NK-92 (cell line): ENCODE data around the gene ATP2B3.

Experiments
- DNase-seq: peaks from one replicate; lab custom pipeline; 2025; ENCODE audit not compliant: unreplicated experiment; lab: John Stamatoyannopoulos, UW

ATP2B3 gene

DNA sequence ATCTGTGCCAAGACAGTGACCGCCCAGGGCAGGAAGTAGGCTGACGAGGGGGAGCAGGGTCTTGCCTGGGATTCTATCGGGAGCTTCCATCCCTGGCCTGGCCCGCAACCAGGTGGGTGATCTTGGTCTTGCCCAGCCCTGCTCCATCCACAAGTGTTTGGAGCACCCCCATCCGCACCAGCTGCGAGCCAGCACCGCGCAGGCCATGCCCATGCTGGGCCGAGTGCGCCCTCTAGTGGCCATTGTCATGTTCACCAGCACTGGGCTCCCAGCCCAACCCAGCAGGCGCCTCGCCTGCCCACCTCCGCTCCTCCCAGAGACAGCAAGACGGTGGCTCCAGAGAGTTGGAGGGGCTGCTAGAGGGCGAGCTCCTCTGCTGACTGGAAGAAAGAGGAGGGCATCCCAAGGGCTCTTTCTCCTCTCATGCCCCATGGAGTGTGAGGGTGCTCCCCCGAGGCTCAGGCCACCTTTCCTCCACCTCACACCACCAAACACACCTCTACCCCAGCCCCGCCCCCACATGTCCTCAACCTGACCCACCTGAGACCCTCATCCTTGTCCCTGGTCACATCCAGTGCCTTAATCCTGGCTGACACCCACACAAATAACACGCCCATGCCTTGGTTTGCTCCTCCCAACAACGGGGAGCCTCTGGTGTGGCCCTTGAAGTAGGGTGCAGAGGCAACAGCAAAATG, 9.8 kb upstream of the ATP2B3 start:
- DNase-seq = no peak

DNA sequence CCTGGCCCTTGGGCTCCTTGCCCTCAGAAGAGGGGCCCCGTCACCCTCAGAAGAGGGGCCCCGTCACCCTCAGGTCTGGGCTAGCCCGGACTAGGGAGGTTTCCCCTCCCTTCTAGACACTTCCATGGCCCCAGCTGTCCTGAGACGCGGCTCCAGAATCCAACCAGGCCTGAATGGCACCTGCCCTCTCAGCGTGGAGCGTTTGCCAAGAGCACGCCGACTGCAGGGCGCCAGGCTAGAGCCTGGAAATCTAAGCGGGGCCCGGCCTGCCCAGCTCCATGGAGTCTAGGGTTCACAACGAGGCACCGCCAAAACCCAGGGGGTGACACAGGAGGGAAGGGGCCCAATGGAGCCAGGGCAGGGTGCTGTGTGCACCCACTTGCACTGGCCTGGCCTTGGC, 7.8 kb upstream of the ATP2B3 start:
- no peak for DNase-seq

DNA sequence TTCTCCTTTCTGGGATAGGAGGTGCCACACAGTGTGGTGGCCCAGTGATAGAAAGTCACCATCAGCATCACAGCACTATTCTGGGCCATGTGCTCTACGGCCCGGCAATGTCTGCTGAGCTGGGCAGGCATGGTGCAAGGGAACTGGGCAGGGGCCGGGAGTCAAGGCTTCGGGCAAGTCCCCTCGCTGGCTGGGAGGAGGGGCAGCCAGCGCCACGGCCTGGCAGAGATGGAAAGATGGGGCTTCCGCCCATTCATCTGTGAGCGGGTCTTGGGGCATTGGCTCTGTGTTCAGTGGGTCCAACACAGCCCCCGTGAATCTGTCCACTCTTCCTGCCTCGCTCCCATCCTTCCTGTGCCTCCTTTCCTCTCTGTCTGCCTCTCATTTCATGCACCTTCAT, 7.1 kb upstream of the ATP2B3 start:
- no peak for DNase-seq

DNA sequence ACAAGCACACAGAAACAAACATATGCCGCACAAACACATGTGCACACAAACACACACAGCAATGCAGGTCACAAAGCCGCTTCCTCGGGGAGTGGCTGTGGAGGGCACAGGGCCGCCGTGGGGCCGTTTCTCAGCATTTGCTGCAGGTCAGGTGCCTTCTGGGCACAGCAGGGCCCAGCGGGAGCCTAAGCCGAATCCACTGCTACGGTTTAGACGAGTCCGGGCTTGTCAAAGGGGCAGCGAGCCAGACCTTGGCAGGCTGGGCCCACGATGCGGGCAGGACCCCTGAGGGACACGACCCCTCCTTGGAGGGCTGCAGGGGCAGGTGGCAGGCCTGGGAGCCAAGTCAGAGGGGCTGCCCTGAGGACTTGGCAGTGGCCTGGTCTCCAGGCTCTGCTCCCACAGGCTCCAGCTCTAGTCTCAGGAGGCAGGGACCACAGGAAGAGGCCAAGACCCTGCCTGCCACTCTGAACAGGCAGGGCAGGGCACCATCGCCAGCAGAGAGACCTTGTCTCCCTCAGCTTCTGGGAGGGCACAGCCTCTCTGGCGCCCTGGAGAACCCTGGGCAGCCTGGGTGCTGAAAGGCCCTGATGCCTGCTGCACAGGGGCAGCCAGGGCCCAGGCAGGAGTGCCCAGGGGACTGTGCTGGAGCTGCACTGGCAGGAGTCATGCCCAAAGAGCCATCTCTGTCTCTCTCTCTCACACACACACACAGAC, 5.5 kb upstream of the ATP2B3 start:
- DNase-seq = no peak

DNA sequence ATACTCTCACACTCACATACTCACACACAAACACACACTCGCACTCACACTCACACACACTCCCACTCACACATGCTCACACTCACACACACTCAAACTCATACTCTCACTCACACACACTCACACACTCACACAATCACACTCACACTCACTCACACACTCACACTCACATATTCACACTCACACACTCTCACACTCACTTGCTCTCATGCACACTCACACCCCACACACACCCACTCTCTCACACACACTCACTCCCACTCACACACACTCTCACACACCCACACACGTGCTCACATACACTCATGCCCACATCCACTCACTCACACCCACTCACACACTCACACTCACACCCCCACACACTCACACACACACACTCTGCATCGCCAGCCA, 4.9 kb upstream of the ATP2B3 start:
- DNase-seq = no peak

DNA sequence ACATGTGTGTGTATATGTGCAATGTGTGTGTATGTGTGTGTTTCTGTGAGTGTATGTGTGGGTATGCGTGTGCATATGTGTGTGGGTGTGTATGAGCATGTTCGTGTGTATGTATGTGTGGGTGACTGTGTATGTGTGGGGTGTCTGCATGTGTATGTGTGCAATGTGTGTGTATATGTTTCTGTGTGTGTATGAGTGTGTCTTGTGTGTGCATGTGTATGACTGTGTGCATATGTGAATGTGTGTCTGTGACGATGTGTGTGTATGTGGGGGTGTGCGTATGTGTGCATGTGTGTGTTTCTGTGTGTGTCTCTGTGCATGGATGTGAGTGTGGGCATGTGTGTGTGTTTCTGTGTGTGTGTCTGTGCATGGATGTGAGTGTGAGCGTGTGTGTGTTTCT, 4.2 kb upstream of the ATP2B3 start:
- DNase-seq = no peak

DNA sequence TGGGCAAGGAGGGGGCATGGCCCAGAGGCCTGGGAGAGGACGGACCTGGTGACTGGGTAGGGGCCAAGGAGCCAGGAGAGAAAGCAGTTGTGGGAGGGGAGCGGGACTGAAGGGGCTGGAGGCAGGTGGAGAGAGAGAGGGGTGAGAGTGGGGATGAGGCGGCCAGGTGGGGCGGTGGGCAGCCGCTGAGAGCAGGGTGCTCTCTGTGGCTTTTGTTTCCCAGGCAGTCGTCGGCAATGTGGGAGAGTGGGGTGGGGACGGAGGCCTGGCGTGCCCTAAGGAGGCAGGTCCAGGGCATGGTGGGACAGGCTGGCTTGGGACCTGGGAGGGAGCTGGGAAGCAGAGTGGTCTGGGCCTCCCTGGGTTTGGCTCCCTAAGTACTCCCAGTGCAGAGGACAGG, 3.2 kb upstream of the ATP2B3 start:
- no peak for DNase-seq

DNA sequence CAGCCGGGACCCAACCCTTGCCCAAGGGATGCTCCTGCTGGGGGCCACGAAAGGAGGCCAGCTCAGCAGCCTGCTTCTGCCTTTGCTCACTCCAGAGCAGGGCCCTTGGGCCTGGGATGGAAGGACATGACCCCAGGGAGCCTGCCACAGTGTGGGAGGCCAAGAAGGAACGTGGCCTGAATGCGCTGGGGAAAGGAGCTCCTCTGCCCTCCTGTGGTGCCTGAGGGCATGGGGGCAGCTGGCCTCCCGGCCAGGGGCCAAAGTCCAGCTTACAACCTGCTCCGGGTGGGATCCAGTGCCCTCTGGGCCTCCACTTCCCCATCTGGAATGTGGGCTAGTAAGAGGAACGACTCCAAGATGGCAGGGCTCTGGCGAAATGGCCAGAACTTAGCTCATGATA, 2.0 kb upstream of the ATP2B3 start:
- no peak for DNase-seq

DNA sequence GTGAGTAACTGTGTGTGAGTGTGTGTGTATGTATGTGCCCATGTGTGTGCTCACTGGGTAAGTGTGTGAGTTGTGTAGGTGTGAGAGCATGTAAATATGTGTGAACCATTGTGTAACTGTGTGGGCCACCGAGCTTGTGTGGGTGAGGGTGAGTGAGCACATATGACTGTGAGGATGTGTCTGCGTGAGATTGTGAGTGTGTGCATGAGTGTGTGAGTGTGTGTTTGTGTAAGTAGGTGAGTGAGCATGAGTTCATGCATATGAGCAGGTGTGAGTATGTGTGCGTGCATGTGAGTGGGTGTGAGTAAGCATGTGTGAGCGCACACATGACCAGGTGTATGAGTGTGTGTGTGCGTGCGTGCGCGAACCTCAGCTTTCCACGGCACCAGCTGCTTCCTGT, 1.4 kb upstream of the ATP2B3 start:
- no peak for DNase-seq

DNA sequence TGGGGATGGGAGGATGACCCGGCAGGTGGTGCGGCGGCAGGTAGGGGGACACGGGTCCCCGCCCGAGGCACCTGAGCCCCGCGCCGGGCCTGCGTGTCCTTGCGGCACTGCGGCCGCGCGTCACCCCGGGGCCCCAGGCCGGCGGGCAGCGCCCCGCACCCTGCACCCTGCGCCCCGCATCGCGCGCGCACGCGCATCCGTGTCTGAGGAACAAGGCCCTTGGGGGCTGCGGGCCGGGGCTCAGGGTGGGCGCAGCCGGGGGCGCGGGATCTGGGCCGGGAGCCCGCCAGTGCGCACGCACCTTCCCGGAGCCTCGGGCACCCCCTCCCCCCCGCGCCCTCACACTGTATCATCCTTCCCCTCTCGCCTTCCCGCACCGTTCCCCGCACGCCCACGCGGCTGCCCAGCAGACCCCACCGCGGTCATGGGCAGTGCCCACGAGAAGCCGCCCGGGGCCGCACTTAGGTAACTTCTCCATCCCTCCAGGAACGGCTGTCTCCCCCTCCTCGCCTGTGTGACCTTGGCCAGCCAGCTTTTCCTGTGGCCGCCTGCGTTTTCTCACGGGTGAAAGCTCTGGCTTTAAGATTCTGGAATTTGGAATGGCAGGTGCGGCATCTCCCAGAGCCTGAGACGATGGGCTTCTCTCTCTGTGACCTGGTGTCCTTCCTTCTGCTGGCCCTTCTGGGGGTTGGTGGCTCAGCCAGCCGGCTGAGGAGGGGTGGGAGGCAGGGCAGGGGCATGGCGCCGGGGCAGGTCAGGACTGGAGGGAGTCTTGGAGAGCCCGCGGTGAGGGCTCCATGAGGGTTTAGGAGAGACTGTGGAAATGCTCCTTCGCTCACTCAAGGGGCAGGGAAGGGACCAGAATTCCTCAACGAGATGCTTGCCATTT, 748 bp downstream of the ATP2B3 start:
- no peak for DNase-seq

DNA sequence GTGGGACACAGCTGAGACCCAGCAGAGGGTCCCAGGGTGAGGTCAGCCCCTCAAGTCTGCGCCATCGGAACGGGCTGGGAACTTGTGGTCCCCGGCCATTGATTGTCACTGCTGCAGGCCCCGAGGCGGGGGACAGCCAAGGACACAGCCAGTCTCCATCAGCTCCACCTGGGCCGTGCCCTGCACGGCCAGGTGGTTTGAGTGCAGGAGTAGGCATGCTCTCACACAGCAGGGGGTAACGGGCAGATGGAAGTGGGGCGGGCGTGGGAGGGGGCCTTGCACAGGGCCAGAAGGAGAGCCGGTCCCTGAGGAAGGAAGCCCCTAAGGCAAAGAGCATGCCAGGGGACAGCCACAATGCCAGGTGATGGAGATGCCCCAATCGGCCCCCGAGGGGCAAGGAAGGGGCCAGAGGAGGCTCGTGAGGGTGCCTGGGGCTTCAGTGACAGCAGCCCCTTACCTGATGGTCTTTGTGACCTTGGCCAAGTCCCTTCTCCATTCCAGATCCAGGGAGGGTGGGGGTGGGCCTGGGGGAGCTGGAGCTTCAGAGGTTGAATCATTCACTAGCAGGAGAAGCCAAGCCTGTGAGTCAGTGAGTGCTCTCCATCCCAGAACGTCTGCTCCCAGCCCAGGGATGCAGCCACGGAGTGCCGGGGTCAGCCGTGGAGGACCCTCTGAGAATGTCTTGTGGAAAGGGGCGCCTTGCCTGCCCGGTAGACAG, 2.3 kb downstream of the ATP2B3 start:
- no peak for DNase-seq

DNA sequence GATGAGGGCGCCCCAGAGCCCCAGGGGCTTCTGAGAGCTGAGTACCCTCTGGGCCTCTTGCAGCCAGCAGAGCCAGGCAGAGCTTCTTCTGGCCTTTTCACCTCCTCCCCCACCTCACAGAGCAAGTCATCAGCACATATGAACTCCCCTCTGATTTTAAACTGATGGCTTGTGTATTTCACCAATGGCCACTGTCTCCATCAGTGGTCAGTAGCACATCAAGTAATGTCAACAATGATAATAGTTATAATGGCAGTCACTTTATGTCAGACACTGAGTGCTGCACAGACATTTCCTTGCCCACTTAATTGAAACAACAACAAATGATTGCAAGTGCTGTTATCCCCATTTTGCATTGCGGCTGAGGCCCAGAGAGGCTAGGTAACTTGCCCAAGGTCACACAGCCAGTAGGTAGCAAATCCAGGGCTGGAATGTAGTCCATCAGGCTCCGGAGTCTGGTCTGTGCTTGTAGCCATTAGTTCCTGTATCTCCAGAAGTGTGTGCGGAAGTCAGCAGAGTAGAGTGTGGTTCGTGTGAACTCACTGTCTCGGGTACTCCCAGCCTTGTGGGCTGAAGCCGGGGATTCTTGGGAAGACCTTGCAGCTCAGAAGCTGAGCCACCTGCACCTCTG, 3.0 kb downstream of the ATP2B3 start:
- DNase-seq = no peak

DNA sequence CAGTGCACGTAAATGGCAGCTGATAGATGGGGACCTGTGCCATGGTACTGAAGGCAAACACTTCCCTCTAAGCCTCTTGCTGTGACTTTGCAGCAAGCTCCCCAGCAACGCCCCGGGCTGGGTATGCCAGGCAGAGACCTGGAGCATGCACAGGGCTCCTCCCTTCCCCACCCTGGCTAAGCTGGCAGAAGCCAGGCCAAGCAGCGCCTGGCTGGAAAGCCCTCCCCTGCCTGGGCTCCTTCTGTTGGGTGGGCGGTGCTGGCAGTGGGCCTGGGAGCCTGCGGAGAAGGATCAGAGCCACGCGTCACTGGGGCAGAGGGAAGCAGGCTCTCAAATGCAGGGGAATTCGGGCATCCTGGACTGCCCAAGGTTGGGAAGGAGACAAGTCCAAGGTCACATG, 3.6 kb downstream of the ATP2B3 start:
- no peak for DNase-seq

DNA sequence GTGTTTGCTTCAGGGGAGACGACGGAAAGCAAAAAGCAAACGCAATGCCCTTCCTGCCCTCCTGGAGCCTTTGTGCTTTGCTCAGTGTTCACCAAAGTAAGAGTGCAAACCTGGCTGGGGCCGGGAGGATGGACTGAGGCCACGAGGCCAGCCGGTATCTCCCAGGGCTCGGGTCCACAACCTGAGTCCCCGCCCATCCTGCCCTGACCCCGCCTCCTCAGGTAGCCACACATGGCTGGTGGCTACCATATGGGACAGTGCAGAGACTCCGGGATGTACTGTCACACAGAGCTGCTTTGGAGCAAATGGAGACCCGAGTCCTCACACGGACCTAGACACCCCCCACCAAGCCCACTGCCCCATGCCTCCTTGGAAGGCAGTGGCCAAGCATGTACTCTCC, 4.8 kb downstream of the ATP2B3 start:
- DNase-seq = no peak

DNA sequence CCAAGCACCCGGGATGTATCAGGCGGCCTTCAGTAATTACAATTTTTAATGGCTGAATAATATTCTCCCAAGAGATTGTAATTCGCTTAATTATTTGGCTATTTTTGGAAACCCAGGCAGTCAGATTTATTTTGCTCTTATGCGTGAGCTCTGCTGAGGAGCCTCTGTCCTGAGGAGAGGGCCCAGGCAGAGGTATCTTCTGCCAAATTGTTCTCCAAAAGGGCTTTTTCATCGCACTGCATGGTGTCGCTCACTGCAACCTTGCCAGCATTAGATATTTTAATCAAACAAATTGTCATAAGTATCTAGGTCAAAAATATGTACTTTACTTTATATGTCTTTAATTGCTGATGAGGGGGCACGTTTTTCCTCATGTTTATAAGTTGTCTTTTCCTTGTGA, 5.8 kb downstream of the ATP2B3 start:
- DNase-seq = no peak

DNA sequence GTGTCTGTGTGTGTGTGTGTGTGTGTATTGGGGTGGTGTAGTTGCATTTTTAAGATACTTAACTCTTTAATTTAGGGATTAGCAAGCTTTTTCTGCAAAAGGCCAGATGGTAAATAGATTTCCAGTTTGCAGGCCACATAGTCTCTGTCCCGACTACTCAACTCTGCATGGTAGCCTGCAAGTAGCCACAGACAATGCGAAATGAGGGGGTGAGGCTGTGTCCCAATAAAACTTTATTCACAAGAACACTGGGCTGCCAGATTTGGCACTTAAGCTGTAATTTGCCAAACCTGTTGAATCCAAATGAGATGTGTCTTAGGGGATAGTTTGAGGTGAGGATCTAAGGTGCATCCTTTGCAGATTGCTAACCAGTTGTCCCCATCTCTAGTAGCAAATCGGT, 6.8 kb downstream of the ATP2B3 start:
- DNase-seq = no peak

DNA sequence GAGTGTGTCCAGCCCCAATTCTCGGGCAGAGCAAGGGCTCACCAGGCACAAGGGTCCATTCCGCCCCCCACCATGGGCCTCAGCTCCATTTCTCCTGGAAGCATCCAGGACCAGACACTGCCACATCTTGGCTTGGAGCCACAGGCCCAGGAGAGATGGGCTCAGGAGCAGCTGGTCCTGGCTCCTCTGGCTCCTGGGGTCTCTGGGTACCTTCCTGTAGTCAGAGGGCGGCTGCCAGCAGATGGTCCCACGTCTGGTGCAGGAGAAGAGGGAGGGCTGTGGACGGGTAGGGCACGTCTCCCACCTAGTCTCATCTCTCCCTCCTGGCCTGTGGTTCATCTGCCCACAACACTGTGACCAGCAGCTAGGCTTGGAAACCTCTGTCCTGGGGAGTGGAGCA, 8.0 kb downstream of the ATP2B3 start:
- no peak for DNase-seq

DNA sequence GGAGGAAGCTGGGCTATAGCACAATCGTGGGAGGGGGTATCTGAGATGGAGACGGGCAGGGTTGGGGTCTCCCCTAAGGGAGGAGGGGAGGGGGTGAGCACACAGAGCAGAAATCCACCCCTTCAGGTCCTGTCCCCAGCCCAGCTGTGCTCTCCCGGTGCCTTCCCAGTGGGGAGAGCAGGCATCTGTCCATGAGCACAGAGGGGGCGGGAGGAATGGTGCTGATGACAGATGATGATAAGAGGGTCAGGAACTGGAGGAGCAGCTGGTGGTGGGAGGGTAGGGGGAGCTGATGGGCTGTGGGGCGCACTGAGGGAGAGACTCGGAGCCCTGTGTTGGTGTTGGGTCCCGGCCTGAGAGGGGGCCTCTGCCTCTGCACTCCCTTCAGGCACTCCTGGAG, 8.6 kb downstream of the ATP2B3 start:
- no peak for DNase-seq

DNA sequence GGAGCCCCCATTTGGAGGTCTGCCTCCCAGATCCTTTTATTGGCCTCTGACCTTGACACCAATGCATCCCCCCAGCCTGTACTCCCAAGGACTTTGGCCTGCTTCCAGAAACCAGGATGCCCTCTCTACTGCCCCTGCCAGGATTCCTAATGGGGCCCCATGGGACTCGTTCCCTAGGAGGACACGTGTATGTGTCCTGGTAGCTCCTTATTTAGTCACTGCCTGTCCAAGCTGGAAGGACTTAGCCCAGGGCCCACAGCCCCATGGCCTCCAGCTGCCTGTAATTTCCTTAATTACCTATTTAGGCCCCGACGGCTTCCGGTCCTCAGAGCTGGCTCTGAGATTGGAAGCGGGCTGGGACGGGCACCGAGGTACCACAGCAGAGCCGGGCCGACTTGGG, 9.4 kb downstream of the ATP2B3 start:
- no peak for DNase-seq

DNA sequence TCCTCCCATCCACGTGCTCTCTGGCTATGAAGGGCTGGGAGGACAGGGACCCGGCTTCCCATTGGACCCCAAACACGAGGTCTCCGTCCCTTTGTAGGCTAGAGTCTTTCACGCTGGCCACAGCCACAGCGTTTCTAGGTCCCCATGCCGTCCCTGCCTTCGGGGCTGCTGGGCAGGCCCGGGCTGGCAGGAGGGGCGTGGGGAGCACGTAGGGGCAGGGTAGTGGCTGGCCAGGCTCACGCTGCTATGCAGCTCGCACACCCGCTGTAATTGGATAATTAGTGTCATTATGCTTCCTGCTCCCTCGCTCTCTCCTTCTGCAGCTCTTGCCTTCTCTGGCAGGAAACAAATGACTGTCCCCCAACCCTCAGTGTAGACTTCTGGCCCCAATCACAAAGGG, 9.8 kb downstream of the ATP2B3 start:
- DNase-seq = no peak
